EH (cell line): Measurements from ENCODE around the gene SRP68.
"Not testable (repeated sequence)": the region's sequence is repeated elsewhere in the genome, so short reads cannot be mapped to it uniquely, and the experiment has no call there.

Experiments
- DNase-seq: peaks from one replicate; pipeline ENCODE4 v3.0.0-alpha.2; 2015; ENCODE audit warnings: low read depth

SRP68 gene

DNA sequence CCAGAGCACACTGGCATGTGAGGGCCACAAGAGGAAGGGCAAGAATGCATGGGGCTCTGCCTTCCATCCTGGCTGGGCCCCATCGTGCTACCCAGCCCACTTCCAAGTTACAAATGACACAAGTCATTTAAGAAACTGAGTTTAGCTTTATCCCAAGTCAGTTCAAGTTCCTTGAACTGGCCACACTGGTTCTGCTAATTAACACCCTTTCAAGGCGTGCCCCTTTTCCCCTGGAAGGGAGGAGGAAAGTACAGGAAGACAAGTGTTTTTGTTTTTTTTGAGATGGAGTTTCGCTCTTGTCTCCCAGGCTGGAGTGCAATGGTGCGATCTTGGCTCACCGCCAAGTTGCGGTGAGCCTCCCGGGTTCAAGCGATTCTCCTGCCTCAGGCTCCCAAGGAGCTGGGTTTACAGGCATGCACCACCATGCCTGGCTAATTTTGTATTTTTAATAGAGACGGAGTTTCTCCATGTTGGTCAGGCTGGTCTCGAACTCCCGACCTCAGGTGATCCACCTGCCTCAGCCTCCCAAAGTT is 27.8 kb downstream of the SRP68 start:
- DNase-seq: not testable (repeated sequence)

DNA sequence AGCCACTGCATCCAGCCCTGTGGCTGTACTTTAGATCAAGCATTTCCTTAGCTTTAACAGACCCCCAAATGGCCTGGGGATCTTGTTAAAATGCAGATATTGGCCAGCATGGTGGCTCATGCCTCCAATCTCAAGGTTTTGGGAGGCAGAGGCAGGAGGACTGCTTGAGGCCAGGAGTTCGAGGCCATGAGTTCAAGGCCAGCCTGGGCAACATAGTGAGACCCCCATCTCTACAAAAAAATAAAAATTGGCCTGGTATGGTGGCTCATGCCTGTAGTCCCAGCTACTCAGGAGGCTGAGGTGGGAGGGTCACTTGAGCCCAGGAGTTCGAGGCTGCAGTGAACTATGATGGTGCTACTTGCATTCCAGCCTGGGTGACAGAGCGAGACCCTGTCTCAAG is 29.4 kb downstream of the SRP68 start:
- DNase-seq: not testable (repeated sequence)

DNA sequence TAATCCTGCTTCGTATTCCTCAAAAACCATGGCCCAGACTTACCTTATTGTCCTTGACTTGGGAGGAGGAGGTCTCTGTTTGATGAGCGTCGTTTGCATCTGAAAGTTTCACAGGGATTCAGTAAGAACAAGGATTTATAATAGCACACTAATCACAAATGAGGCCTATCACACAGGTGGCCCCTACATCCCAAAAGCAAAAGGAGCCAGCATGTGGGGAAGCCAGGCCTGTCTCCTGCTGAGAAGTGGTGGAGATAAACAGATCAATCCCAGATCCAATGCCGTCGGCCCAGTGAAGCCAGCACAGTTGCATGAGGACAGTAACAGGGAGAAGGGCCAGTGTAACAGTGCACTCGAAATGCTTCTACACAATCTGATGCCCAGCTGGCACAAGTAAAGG is 31.9 kb downstream of the SRP68 start:
- no peak for DNase-seq

DNA sequence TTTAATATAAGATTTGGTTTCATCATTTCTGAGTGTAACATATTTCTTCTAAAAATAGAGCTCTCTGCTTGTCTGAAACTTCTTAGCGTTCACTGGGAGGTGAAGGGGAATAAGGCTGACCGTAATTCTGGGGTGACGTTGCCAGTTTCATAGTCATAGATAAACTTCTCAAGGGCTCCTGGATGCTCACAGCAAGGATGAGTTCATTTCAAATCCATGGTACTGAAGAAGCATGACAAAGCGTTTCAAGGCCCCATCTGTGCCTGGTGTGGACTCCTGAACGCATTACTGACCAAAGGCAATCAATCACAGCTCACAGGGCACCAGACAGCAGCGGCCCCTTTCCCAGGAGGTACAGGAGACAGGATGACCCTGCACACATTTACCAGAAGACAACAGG is 33.2 kb downstream of the SRP68 start:
- DNase-seq: no peak

DNA sequence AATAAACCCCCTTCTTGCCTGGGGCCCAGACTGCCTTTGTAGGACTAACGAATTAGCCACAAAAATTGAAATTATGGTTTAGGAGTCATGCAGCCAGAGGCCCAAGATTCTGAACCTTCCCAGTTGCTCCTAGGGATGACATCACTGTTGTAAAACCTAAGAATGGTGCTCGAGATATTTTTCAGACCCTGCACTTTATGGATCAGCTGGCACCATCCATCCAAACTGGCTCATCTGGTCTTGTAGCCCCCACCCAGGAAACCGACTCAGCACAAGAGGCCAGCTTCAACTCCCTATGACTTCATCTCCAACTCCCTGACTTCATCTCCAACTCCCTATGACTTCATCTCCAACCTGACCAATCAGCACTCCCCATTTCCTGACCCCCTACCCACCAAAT is 34.3 kb downstream of the SRP68 start:
- peak; percentile 50 for DNase-seq

DNA sequence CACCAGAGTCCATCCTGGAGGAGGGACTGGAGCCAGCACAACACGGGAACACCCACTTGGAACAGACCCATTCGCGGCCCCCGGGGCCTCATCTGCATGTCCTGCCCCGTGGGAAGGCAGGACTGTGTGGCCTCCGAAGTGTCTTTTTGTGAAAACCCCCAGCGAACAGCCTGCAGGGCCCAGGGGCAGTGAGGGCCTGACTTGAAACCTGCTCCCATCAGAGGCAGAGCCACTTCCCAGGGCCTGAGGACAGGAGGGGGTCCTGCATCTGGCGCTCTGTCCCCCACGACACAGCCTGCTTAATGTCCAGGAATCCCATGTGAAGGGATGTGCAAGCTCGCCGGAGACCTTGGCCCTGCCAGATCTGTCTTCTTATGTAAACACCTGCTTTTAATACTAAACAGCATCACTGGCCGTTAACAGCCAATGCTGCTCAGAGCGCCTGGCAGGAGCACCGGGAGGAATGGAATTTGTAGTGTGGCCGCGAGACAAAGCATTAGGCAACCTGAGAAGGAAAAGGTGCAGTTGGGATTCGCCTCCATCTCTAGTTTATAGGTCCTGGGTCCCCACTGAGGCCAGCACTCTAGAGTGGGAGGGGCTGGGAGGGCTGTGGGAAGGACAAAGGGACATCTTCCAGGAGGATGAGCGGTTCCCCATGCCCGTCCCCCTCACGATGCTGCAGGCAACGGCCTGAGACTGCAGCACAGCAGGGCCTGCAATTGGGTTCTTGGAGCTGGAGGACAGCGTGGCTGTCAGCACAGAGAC is 35.6 kb downstream of the SRP68 start:
- DNase-seq: no peak

DNA sequence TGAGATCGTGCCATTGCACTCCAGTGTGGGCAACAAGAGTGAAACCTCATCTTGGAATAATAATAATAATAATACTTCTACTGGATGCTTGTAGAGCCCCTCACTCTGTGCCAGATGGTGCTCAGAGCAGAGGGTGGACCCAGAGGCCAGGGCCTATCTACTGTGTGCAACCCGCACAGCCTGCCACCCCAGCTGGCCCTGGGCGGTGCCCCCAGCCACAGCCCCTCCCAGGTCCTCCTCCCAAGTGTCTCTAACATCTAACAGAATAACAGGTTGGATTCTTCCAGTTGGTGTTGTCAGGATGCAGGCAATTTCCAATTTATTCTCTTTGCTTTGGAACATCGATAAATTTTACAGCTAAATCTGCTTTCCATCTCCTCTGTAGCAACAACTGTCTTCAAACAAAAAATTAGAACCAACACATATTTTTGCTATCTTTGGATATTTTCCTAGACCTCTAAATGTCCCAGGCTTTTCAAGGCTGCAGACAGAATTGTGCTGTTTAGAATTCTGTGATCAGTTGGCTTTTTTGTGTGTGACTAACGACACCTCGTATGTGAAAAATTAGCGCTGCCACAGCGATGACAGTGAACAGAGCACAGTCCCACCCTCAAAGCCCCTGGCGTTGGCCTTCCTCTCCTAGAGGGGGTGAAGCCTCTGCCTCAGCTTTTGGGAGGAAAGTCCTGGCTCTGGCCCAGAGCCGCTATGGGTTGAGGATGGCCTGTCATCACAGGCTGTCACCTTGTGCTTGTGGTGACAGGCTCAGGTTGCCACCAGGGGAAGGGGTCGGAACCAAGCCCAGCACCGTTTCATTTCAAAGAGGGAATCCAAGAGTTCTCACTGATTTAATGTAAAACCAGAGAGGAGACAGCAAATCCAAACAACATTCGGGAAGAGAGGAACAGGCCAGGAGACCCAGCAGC is 37.6 kb downstream of the SRP68 start:
- DNase-seq: no peak

DNA sequence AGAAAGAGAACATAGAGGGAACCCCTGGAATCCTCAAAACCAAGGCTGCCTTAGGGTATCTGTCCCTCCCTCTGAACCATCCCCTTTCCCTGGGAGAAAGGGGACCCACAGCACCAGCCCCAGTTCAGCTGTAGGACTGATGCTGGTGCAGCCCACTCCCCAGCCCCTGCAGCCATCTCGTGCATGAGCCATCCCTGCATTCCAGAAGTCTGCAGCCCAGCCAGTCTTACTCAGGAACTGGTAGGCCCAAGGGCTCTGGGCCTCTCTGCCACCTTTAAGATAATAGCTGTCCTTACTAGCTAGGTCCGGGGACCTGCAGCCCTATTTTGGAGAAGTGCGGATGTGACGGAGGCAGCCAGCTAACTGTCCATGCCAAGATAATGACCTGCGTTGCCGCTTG is 39.2 kb downstream of the SRP68 start:
- no peak for DNase-seq

DNA sequence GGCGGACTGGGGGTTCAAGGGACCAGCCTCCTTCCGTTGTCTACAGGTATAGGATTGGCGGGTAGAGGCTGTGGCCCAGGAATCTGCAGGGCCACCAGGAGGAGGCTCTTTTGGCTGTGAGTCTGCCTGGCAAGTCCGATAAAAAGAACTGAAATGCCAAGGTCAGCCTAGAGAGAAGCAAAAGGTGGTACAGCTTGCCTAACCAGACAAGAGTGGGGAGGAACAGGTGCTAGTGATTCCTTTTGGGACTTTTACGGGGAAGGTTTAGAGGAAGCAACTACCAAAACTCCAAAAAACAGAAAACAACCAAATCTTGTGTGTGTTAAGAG is 39.6 kb downstream of the SRP68 start:
- DNase-seq: no peak

DNA sequence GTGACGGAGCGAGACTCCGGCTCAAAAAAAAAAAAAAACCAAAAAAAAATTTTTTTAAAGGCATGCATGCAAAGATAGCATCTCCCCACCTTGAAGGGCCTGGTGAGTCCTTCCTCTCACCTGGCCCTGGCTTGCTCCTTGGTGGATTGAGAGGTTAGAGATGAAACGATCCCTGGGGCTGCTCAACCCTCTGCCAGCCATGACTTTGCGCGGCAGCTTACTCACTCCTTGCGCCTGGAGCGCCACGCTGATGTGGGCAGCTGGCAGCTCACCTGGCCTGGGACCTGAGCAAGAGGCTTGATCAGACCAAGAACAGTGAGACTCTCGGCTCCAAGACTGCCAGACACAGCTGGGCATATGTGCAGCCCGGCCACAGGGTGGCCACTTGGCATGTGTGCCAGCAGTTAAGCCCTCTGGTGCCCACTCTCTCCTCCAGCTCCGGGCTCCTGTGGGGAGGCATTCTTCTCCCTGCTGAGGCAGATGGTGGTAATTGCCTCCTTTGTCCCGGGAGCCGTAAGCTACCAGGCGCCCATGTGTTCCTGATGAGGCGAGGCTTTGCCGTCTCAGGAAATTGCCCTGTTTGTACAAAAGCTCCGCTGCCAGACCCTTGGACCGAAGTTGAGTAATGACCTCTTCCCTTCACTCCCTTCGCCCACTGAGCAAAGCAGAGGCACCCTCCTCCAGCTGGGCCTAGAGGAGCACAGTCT is 40.1 kb downstream of the SRP68 start:
- DNase-seq: no peak

DNA sequence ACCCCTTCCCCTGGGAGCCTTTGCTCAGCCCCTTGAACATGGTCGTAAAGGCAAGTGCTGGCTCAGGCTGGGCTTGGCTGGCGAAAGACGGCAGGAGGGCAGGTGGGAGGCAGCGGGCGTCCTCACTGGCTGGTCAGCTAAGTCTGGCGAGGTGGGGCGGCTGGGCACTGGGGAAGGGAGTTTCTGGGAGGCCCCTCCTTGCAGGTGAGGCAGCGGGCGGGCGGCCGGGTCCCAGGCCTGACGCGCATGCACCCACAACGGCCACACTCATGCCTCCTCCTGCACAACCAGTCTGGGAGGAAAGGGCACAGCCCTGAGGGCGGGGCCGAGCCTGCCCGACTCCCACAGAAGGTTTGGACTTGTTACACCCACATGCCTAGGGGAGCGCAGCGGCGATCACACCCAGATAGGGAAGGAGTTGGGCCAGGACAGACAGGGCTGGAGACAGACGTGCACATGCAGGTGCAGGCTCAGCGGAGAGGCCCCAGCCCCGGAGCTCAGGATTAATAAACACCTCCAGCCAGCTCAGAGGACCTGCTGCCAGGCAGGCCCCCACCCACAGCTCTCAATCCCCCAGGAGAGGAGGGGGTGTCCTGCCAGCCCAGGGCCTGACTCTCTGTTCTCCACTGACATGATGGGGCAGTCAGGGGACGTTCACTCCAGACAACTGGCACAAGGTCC is 45.0 kb downstream of the SRP68 start, which contains the start of gene EVPL:
EVPL (minus strand) TSS at position 148 of the 681 bp plus-strand sequence; CDS start at position 40, 108 bp downstream.
- DNase-seq: no peak

DNA sequence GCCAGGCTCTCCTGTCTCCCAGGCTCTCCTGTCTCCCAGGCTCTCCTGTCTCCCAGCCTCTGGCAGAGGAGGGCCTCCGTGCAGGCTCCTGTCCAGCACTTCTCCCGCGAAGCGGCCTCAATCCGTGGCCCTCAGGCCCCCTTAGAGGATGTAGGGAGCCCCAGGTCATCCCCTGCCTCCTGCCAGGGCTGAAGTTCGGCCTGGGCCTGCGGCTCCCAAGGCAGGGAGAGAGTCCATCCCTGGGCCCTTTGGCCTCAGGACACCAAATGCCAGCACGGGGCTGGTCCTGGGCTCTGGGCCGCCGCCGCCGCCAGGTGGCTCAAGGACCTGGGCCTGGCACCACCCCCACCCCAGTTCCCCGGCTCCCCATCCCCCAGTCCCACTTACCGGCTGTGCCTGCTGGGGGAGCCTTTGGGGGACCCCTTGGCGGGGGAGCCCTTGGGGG is 45.6 kb downstream of the SRP68 start:
- no peak for DNase-seq

DNA sequence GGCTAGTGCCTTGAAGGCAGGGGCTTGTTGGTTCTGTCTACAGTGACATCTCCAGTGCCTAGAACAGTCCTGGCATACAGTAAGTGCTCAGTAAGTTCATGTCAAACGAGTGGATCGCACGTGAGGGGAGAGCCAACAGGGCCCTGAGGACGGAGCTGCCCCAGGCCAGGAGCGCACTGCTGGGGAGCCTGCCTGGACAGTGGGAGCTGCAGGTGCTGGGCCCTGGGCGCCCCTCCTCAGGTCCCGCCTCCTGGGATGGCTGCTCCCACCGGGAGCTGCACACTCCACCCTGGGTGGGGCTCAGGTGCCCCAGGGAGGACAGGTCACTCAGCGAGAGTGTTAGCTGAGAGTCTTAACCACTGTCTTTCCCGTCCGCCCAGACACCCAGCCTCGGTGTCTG is 47.0 kb downstream of the SRP68 start:
- no peak for DNase-seq

DNA sequence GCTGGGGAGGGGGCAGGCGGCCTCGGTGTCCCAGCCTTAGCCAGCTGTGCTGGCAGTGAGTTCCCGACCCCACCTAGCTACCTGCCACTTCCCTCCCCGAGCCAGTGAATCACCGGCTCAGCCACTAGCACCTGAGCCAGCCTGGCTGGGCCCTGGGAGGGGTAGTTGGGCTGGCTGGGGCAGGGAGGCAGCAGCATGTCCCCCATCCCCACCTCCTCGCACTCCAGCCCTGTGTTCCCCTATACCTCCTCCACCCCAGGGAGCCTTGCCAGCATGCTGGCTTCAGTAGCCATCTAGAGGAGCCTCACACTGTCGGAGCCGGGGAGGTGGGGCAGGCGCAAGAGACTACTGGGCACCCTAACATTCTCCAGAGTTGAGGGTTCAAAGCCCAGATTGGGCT is 48.0 kb downstream of the SRP68 start:
- DNase-seq: no peak

DNA sequence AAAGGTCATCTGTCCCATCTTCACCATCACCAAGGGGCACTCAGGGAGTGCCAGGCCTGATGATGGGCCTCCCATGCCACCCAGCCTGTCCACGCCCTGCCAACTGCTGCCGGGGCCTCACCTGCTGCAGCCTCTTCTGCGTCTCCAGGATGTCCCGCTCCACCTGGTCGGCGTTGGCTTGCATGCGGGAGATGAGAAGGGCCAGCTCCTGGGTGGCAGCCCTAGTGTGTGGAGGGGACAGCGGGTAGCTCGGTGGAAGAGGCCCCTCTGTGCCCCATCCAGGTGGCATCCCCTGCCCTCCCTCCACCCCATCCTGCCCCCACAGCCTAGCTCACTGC is 48.4 kb downstream of the SRP68 start:
- DNase-seq: no peak

DNA sequence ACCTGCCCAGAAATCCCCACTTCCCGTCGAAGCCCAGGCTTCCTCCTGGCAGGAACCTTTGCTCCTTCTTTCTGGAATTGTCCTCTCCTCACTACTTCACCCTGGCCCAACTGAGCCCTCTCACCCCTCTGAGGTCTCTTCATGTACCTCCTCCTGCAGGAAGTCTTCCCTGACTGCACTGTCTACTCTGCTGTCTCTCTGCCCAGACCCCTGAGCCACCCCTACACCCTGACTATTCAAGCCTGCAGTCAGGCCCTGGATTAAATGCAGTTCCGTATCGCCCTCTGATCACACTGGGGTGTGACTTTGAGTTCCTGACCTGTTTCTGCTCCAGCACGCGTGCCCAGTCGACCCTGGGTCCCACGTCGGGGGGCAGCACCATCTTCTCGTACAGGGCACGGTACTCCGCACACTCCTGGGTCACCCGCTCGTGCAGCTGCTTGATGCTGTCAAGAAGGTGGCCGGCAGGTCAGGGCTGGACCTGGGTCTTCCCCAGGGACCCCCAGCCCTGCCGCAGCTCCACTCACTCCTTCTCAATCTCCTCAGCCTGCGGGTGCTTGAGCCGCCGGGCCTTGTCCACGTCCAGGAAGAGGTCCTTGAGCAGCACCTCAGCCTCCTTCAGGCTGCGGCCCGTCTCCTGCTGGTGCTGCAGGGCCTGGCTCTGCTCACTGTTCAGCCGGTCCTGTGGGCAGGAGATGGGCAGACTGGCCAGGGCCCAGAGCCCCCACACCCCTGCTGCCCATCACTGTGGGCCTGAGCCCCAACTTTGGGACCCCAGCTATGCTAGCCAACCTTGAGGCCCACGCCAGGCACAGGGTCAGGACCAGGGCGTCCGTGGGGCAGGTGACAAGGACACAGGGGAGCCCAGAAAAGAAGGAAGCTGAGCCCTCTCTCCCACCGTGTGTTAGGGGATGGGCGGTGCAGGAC is 49.1 kb downstream of the SRP68 start:
- DNase-seq: no peak

DNA sequence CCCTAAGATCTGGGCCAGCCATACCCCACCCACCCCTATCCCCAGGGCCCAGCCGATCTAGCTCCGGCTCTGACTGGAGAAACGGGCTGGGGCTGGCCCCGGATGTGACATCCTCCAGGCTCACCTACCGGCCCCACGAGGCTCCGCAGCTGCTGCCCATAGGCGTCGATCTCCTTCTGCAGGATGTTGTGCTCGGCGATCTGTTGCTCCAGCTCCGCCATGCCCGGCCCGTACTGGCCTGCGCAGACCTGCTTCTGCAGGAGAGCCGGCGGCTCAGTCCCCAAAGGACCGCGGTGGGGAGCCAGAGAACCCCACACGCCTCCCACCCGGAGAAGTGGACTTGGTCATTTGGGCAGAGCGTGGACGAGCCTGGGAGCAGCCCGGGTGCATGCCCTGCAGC is 50.0 kb downstream of the SRP68 start:
- DNase-seq: no peak

DNA sequence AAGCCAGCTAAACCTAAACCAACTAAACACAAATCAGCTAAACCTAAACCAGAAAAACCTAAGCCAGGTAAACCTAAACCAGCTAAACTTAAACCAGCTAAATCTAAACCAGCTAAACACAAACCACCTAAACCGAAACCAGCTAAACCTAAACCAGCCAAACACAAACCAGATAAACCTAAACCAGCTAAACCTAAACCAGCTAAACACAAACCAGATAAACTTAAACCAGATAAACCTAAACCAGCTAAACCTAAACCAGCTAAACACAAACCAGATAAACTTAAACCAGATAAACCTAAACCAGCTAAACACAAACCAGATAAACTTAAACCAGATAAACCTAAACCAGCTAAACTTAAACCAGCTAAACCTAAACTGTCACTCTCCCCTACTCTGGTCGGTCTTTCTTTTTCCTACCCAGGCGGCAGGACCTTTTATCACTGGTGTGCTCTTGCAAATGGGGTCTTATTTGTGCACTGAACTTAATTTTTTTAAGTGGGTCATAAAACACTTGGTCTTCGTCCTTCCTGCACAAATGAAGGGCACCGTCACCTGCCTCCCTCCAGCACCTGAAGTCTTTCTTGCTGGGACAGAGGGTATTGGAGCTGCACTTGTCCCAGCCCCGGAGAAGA is 52.4 kb downstream of the SRP68 start:
- no peak for DNase-seq

DNA sequence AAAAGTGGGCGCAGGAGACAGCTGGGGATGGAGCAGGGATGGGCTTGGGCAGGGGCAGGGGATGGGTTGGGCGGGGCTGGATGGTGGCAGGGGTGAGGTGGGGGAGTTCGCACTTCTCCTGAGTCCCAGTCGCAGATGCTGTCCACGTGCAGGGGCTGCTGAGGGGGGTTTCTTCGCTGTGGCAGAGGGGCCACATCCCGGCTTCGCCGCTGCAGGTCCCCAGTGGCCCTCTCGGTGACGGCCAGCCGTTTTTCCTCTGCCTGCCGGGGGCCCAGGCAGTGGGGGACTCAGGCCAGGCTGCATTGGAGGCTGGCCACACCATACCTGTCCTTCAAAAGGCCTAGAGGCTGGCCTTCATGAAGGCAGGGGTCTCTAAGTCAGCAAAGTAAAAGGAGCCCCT is 53.5 kb downstream of the SRP68 start:
- no peak for DNase-seq

DNA sequence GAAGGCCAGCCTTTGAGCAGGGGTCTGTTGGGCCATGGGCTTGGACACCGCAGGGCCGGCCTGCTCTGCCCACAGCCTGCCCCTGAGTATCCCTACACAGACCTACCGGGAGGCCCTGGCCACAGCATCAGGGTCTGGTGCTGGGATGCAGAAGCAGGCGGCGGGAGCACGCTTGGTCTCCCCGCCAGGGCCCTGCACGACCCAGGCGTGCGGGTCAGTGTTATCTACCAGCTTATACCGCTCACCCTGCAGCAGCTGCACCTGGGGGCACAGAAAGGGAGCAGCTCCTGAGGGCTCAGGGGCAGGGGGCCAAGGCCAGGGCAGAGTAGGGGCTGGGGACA is 54.0 kb downstream of the SRP68 start:
- DNase-seq: no peak
